ENCODE data around the gene FCER2.
"Not testable (repeated sequence)": the region's sequence is repeated elsewhere in the genome, so short reads cannot be mapped to it uniquely, and the experiment has no call there.

FCER2 gene

GRCh38 chr19:7701654-7702457, at the start of gene FCER2:
TSS of gene FCER2 (minus strand) at chr19:7702131. CDS start at chr19:7699760, 2,371 bp downstream.
- Mint-ChIP-seq H3K36me3 (no peaks in the 10 kb centered on the region), H3K4me1 (peaks cover 58% of the 10 kb centered on the region), H3K27me3 (no peaks in the 10 kb centered on the region), H3K9me3 (no peaks in the 10 kb centered on the region), H3K4me3 (no peak within 1 kb of the TSS), H3K27ac (peak within 1 kb of the TSS; percentile 52)

- peaks cover 1% of the 10 kb centered on the region for H3K27me3 Mint-ChIP-seq
- H3K9me3 Mint-ChIP-seq = peaks cover 15% of the 10 kb centered on the region
- H3K4me1 Mint-ChIP-seq = peaks cover 35% of the 10 kb centered on the region
- no peak overlapping the region for H3K4me3 Mint-ChIP-seq
- peaks cover 6% of the 10 kb centered on the region for H3K36me3 Mint-ChIP-seq
- H3K27ac Mint-ChIP-seq = peak overlapping the region; percentile 49
Measured at GRCh38 chr19:7751157-7751783, 49.3 kb upstream of the FCER2 start.

- H3K27me3 Mint-ChIP-seq = peaks cover 1% of the 10 kb centered on the region
Measured at GRCh38 chr19:7748756-7749155, 46.8 kb upstream of the FCER2 start.

GRCh38 chr19:7748171-7748570, 46.2 kb upstream of the FCER2 start:
- H3K4me3 Mint-ChIP-seq = no peak overlapping the region
- no peak overlapping the region for H3K27ac Mint-ChIP-seq
- peaks cover 1% of the 10 kb centered on the region for H3K27me3 Mint-ChIP-seq
- H3K36me3 Mint-ChIP-seq = peaks cover 4% of the 10 kb centered on the region
- peaks cover 4% of the 10 kb centered on the region for H3K9me3 Mint-ChIP-seq
- peaks cover 24% of the 10 kb centered on the region for H3K4me1 Mint-ChIP-seq

More at GRCh38 chr19:7748756-7749155, 46.8 kb upstream of the FCER2 start:
- peaks cover 27% of the 10 kb centered on the region for H3K4me1 Mint-ChIP-seq
- H3K4me3 Mint-ChIP-seq = no peak overlapping the region
- no peak overlapping the region for H3K27ac Mint-ChIP-seq
- peaks cover 4% of the 10 kb centered on the region for H3K36me3 Mint-ChIP-seq
- H3K9me3 Mint-ChIP-seq = peaks cover 4% of the 10 kb centered on the region

- peaks cover 4% of the 10 kb centered on the region for H3K9me3 Mint-ChIP-seq
- H3K4me3 Mint-ChIP-seq = no peak within 1 kb of the TSS
- H3K36me3 Mint-ChIP-seq = peaks cover 2% of the 10 kb centered on the region
- peaks cover 1% of the 10 kb centered on the region for H3K27me3 Mint-ChIP-seq
- peak within 1 kb of the TSS; percentile 24 for H3K27ac Mint-ChIP-seq
- peaks cover 18% of the 10 kb centered on the region for H3K4me1 Mint-ChIP-seq
Measured at GRCh38 chr19:7746903-7747884, 45.3 kb upstream of the FCER2 start, which contains the start of gene CD209. TSS of gene CD209 (minus strand) at chr19:7747534. CDS start at chr19:7747511, 23 bp downstream.

GRCh38 chr19:7746306-7746705, 44.4 kb upstream of the FCER2 start:
- not testable (repeated sequence) for H3K4me3 Mint-ChIP-seq, H3K27me3 Mint-ChIP-seq, H3K9me3 Mint-ChIP-seq, H3K36me3 Mint-ChIP-seq, H3K27ac Mint-ChIP-seq
- H3K4me1 Mint-ChIP-seq = peaks cover 13% of the 10 kb centered on the region

GRCh38 chr19:7744871-7745650, 43.1 kb upstream of the FCER2 start:
- peaks cover 1% of the 10 kb centered on the region for H3K36me3 Mint-ChIP-seq
- no peak overlapping the region for H3K27ac Mint-ChIP-seq
- H3K9me3 Mint-ChIP-seq = peaks cover 4% of the 10 kb centered on the region
- H3K4me3 Mint-ChIP-seq = no peak overlapping the region
- H3K27me3 Mint-ChIP-seq = peaks cover 5% of the 10 kb centered on the region
- peaks cover under 1% of the 10 kb centered on the region for H3K4me1 Mint-ChIP-seq

GRCh38 chr19:7744199-7744786, 42.4 kb upstream of the FCER2 start:
- Mint-ChIP-seq H3K9me3 (peaks cover 4% of the 10 kb centered on the region), H3K4me3 (no peak overlapping the region), H3K27ac (no peak overlapping the region), H3K27me3 (peaks cover 5% of the 10 kb centered on the region), H3K36me3 (peaks cover 1% of the 10 kb centered on the region), H3K4me1 (no peaks in the 10 kb centered on the region)

- no peak overlapping the region for H3K4me3 Mint-ChIP-seq
- peaks cover 5% of the 10 kb centered on the region for H3K27me3 Mint-ChIP-seq
- no peaks in the 10 kb centered on the region for H3K4me1 Mint-ChIP-seq
- H3K36me3 Mint-ChIP-seq = peaks cover 1% of the 10 kb centered on the region
- no peak overlapping the region for H3K27ac Mint-ChIP-seq
- H3K9me3 Mint-ChIP-seq = peaks cover 4% of the 10 kb centered on the region
Measured at GRCh38 chr19:7743425-7743841, 41.5 kb upstream of the FCER2 start.

GRCh38 chr19:7742991-7743390, 41.1 kb upstream of the FCER2 start:
- Mint-ChIP-seq H3K27me3 (peaks cover 5% of the 10 kb centered on the region), H3K27ac (no peak overlapping the region), H3K36me3 (peaks cover 1% of the 10 kb centered on the region), H3K4me3 (no peak overlapping the region), H3K9me3 (peaks cover 1% of the 10 kb centered on the region), H3K4me1 (peaks cover 2% of the 10 kb centered on the region)

- peaks cover 4% of the 10 kb centered on the region for H3K4me1 Mint-ChIP-seq
- H3K27ac Mint-ChIP-seq = no peak overlapping the region
- peaks cover 3% of the 10 kb centered on the region for H3K27me3 Mint-ChIP-seq
- H3K4me3 Mint-ChIP-seq = no peak overlapping the region
- H3K36me3 Mint-ChIP-seq = no peaks in the 10 kb centered on the region
- H3K9me3 Mint-ChIP-seq = no peaks in the 10 kb centered on the region
Measured at GRCh38 chr19:7742575-7742974, 40.6 kb upstream of the FCER2 start.

- Mint-ChIP-seq H3K36me3 (no peaks in the 10 kb centered on the region), H3K4me1 (peaks cover 4% of the 10 kb centered on the region), H3K27ac (peak overlapping the region; percentile 73)
Measured at GRCh38 chr19:7740682-7741054, 38.7 kb upstream of the FCER2 start.

GRCh38 chr19:7739801-7740681, 38.1 kb upstream of the FCER2 start:
- no peak overlapping the region for H3K4me3 Mint-ChIP-seq
- H3K27ac Mint-ChIP-seq = no peak overlapping the region
- H3K4me1 Mint-ChIP-seq = peaks cover 4% of the 10 kb centered on the region
- no peaks in the 10 kb centered on the region for H3K9me3 Mint-ChIP-seq
- H3K36me3 Mint-ChIP-seq = no peaks in the 10 kb centered on the region
- peaks cover 3% of the 10 kb centered on the region for H3K27me3 Mint-ChIP-seq

More at GRCh38 chr19:7740682-7741054, 38.7 kb upstream of the FCER2 start:
- H3K4me3 Mint-ChIP-seq = no peak overlapping the region
- H3K9me3 Mint-ChIP-seq = no peaks in the 10 kb centered on the region
- H3K27me3 Mint-ChIP-seq = peaks cover 3% of the 10 kb centered on the region
